NT2/D1 (cell line): ENCODE results near the gene KANK3.
A peak's percentile ranks its signal among the peaks of the same experiment; 100 is the strongest.
"Not testable (repeated sequence)": the region's sequence is repeated elsewhere in the genome, so short reads cannot be mapped to it uniquely, and the experiment has no call there.

Experiments used
- DNase-seq: peaks from one replicate; pipeline ENCODE4 v3.0.0-alpha.2; 2011; ENCODE audit warnings: low read depth, low spot score
- H3K27me3 ChIP-seq: 2 replicates; pipeline ENCODE4 v1.6.0; 2011; ENCODE audit warnings: mild to moderate bottlenecking; ENCODE audit not compliant: insufficient read length, insufficient read depth
- H3K36me3 ChIP-seq: 2 replicates; pipeline ENCODE4 v1.6.1; 2011; ENCODE audit warnings: mild to moderate bottlenecking, low read length, mixed read lengths; ENCODE audit not compliant: insufficient read depth, insufficient read length
- H3K4me1 ChIP-seq: 2 replicates; pipeline ENCODE4 v1.5.1; 2011; ENCODE audit not compliant: insufficient read depth, insufficient read length
- H3K4me3 ChIP-seq: 2 replicates; pipeline ENCODE4 v1.5.1; 2011; ENCODE audit warnings: low read depth; ENCODE audit not compliant: insufficient read length
- H3K9ac ChIP-seq: 2 replicates; pipeline ENCODE4 v1.6.0; 2011; ENCODE audit warnings: low read depth; ENCODE audit not compliant: insufficient read length
- H3K9me3 ChIP-seq: 2 replicates; pipeline ENCODE4 v1.5.1; 2011; ENCODE audit warnings: mild to moderate bottlenecking, low read length; ENCODE audit not compliant: insufficient read depth
- SUZ12 ChIP-seq: IDR thresholded peaks from 2 replicates; pipeline ENCODE4 v1.6.1; 2011; ENCODE audit not compliant: insufficient read length, insufficient read depth; ENCODE audit errors: extremely low read depth
- YY1 ChIP-seq: IDR thresholded peaks from 2 replicates; pipeline ENCODE4 v1.6.1; 2011; ENCODE audit not compliant: insufficient read length, insufficient read depth
- ZNF274 ChIP-seq: IDR thresholded peaks from 2 replicates; pipeline ENCODE4 v1.6.1; 2011; ENCODE audit warnings: mild to moderate bottlenecking, low read depth, low read length

KANK3 gene

DNA sequence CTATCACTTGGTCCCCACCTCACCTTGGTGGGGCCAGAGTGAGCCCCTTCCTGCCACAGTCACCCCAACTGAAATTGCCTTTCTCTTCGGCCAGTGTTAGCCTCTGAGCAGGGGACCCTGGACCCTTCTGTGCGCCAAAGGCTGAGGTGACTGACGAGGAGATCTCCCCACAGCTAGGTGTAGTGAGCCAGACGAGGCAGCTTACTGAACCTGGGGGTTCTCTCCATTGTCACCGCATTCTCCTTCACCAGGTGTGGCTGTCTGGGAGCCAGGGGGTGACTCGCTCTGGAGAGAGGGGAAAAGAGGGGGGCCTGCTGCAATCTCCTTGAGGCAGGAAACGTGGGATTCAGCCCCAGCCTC, 20.4 kb downstream of the KANK3 start:
- no peak for TF ChIP-seq ZNF274
- Histone ChIP-seq H3K9ac (peak overlapping the region; percentile 99), H3K36me3 (peaks cover 40% of the 10 kb centered on the region), H3K9me3 (no peaks in the 10 kb centered on the region), H3K4me1 (peaks cover 9% of the 10 kb centered on the region), H3K4me3 (peak overlapping the region; percentile 94), H3K27me3 (no peaks in the 10 kb centered on the region)
- no peak for DNase-seq

DNA sequence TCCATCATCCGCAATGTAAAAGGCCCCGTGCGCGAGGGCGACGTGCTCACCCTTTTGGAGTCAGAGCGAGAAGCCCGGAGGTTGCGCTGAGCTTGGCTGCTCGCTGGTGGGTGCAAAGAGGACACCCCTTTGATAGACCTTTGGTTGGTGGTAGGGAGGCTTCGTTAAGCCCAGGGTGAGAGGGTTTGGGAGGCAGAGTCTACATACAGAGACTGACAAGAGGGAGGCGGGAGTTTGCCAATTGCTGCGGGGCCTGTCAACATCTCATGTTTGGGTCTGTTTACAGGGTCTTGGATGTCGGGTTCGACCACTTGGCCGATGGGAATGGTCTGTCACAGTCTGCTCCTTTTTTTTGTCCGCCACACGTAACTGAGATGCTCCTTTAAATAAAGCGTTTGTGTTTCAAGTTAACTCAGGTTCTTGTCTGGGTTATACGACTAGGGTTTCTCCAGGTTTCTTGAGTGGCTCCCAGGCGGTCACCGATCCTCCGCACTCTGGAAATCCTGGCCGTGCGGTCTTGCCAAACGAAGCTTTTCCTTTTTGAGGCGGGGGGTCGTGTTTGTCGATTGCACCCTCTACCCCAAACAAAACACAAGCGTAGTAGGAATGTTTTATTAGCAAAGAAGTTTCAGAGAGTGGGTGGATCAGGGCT, 20.9 kb downstream of the KANK3 start:
- DNase-seq, result no peak
- Histone ChIP-seq H3K9me3 (no peaks in the 10 kb centered on the region), H3K9ac (peak overlapping the region; percentile 99), H3K27me3 (no peaks in the 10 kb centered on the region), H3K4me1 (peaks cover 9% of the 10 kb centered on the region), H3K36me3 (peaks cover 40% of the 10 kb centered on the region), H3K4me3 (peak overlapping the region; percentile 94)
- no peak for TF ChIP-seq ZNF274
- no peak for TF ChIP-seq SUZ12
- TF ChIP-seq YY1, result no peak

DNA sequence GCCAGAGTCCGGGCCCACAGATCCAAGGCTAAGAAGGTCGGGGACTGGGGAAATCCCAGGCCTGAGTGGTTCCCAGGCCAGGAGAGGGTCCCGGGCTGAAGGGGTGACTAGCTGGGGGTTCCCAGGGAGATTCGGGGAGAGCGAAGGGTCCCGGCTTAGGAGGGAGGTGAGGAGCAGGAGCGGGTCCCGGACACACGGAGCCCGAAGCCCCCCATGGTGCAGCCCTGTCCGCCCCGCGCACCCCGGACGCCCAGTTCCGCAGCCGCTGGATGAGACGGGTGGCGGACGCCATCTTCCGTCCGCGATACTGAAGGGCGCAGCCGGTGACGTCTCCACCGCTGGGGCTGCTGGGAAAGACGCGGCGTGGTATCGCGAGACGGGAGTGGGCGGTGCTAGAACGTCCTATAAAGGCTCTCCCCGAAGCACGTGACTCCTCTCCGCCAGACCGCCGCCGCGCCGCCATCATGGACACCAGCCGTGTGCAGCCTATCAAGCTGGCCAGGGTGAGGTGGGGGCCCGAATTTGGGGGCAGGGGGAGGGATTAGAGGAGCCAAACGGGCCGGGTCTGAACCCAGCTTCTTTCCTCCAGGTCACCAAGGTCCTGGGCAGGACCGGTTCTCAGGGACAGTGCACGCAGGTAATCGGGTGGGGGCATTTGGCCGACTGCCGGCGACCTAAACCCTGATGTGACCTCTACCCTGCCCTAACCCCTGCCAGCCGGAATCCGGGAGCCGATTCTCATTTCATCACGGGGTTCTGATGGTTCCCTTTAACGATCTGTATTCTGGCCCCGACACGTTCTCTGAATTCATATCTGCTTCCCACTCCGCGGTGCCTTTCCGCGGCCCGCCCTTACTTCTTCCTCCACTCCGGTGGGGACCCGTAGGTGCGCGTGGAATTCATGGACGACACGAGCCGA, 21.7 kb downstream of the KANK3 start, which contains the start of the genes NDUFA7 and RPS28:
NDUFA7 (minus strand) TSS at position 309 of the 919 bp plus-strand sequence; CDS start at position 292, 17 bp downstream.
RPS28 (plus strand) TSS at position 430 of the 919 bp plus-strand sequence; CDS start at position 465, 35 bp downstream.
- Histone ChIP-seq H3K9ac (peak within 1 kb of the TSS; percentile 100), H3K4me1 (peaks cover 9% of the 10 kb centered on the region), H3K9me3 (no peaks in the 10 kb centered on the region), H3K4me3 (peak within 1 kb of the TSS; percentile 94), H3K36me3 (peaks cover 46% of the 10 kb centered on the region), H3K27me3 (no peaks in the 10 kb centered on the region)
- TF ChIP-seq ZNF274, result no peak
- no peak for TF ChIP-seq SUZ12
- TF ChIP-seq YY1, result peak; percentile 87
- DNase-seq, result peak; percentile 96

DNA sequence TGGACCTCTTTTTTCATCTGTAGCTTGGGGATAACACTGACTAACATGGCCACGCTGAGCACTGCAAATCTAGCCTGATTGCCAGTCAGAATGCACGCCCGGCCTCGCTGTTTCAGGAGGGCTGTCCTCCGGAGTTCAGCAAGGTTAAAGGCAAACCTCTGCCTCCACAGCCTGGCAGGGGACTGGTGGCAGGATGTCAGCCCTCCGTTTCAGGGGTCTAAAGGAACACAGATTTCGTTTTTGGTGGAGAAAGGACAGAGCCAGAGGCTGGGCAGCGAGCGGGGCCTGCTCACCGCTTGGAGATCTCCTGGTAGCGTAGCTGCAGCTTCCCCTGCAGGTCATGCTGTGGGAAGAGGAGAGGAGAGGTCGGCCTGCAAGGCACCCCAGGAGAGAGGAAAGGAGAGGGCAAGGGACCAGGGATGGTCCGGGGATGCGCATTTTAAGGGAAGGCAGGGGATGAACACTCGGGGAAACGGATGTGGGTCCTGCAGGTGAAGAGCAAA, 22.4 kb downstream of the KANK3 start:
- peak overlapping the region; percentile 94 for H3K4me3 ChIP-seq
- peaks cover 51% of the 10 kb centered on the region for H3K36me3 ChIP-seq
- no peaks in the 10 kb centered on the region for H3K27me3 ChIP-seq
- H3K9me3 ChIP-seq, result no peaks in the 10 kb centered on the region
- TF ChIP-seq YY1 (no peak), ZNF274 (no peak), SUZ12 (no peak)
- no peak for DNase-seq
- H3K9ac ChIP-seq, result peak overlapping the region; percentile 100
- peaks cover 9% of the 10 kb centered on the region for H3K4me1 ChIP-seq

DNA sequence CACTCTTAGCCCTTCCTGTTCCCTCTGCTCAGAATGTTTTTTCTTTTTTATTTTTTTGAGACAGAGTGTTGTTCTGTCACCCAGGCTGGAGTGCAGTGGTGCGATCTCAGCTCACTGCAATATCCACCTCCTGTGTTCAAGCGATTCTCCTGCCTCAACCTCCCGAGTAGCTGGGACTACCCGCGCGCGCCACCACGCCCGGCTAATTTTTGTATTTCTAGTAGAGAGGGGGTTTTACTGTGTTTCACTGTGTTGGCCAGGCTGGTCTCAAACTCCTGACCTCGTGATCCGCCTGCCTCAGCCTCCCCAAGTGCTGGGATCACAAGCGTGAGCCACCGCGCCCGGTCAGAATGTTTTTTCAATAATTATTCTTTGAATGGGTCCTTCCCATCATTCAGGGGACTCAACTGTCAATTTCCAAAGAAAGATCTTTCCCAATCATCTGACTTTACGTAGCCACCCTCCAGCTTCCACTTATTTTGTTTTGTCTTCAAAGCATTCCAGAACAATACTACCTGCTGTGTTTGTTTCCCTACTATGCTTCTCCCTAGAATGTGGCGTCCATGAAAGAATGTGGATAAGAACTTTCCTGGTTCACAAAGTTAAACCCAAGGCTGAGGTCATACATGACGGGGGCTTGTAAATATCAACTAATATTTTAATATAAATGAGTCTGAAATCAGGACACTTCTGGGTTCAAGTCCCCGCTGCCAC, 23.1 kb downstream of the KANK3 start:
- Histone ChIP-seq H3K9ac (peak overlapping the region; percentile 100), H3K27me3 (no peaks in the 10 kb centered on the region), H3K9me3 (no peaks in the 10 kb centered on the region), H3K36me3 (peaks cover 56% of the 10 kb centered on the region), H3K4me1 (peaks cover 11% of the 10 kb centered on the region), H3K4me3 (peak overlapping the region; percentile 94)
- no peak for DNase-seq
- TF ChIP-seq SUZ12 (no peak), YY1 (no peak)

DNA sequence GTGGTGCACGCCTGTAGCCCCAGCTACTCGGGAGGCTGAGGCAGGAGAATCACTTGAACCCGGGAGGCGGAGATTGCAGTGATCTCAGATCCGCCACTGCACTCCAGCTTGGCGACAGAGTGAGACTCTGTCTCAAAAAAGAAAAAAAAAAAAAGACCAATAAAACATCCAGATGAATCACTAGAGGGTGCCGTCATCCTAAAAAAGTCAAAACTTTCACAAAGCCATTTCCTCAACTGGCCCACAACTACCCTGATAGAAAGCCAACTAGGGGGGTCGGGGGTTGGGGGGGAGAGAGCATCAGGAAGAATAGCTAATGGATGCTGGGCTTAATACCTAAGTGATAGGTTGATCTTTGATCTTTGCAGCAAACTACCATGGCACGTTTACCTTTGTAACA, 24.2 kb downstream of the KANK3 start:
- H3K9ac ChIP-seq, H3K4me3 ChIP-seq, DNase-seq, H3K27me3 ChIP-seq, H3K9me3 ChIP-seq, H3K4me1 ChIP-seq: not testable (repeated sequence)
- peaks cover 55% of the 10 kb centered on the region for H3K36me3 ChIP-seq
